Type B pancreatic cell (in vitro differentiated cells): ENCODE data around the gene VTI1B. TPM values are rescaled to one million over a fixed set of nuclear protein-coding genes. Genes with fewer than 3 reads are reported as not detected.
A peak's percentile ranks its signal among the peaks of the same experiment; 100 is the strongest.

Source experiments
- DNase-seq: peaks from one replicate; pipeline ENCODE4 v3.0.0; 2021; ENCODE audit warnings: mixed read lengths; ENCODE audit not compliant: unreplicated experiment; ENCODE audit errors: extremely low spot score
- H3K27ac Mint-ChIP-seq: 2 replicates; pipeline ENCODE4 v1.8.0; 2021; ENCODE audit warnings: mild to moderate bottlenecking, mixed read lengths
- H3K27me3 Mint-ChIP-seq: 2 replicates; pipeline ENCODE4 v1.8.0; 2021; ENCODE audit warnings: mixed read lengths
- H3K36me3 Mint-ChIP-seq: 2 replicates; pipeline ENCODE4 v1.8.0; 2021; ENCODE audit warnings: mixed read lengths
- H3K4me1 Mint-ChIP-seq: one replicate; pipeline ENCODE4 v1.8.0; 2021; ENCODE audit warnings: mixed read lengths; ENCODE audit not compliant: unreplicated experiment
- H3K4me3 Mint-ChIP-seq: 2 replicates; pipeline ENCODE4 v1.8.0; 2021; ENCODE audit warnings: mild to moderate bottlenecking, mixed read lengths
- H3K9me3 Mint-ChIP-seq: 2 replicates; pipeline ENCODE4 v1.8.0; 2021; ENCODE audit warnings: mixed read lengths
- total RNA-seq: library from RNA; stranded (reverse); gene quantifications from 2 replicates; pipeline ENCODE4 v1.2.1, GENCODE V29; 2021; ENCODE audit warnings: low replicate concordance
- TF ChIP-seq, protein P1 (sequence below): fragments of 200-600 bp; sonication (generic); conservative IDR thresholded peaks from 2 replicates; pipeline ENCODE4 v1.5.0; 2021; ENCODE audit warnings: antibody characterized with exemption, mild to moderate bottlenecking

VTI1B gene
- total RNA-seq, 1 donor from 2014 or later, result 92.0 TPM

DNA sequence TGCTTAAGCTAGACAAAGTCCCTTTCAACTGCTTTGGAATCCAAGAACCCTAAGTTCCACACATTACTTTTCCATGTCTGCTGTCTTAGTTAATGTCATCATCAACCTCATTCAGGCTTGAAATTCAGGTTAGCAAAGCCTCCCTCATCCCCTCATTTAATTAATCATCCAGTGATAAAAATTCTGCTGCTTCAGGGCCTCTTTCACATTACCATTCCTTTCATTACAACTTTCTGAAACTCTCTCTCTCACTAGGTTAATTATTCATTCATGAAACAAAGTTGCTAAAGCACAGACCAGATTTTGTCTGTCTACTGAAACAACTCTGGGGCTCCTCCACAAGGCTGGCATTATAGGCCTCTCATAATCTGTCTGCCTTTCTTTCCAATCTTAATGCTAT lies 9.4 kb upstream of the VTI1B start:
- no peak overlapping the region for H3K4me3 Mint-ChIP-seq
- H3K27ac Mint-ChIP-seq, result no peak overlapping the region
- TF ChIP-seq, protein P1, sequence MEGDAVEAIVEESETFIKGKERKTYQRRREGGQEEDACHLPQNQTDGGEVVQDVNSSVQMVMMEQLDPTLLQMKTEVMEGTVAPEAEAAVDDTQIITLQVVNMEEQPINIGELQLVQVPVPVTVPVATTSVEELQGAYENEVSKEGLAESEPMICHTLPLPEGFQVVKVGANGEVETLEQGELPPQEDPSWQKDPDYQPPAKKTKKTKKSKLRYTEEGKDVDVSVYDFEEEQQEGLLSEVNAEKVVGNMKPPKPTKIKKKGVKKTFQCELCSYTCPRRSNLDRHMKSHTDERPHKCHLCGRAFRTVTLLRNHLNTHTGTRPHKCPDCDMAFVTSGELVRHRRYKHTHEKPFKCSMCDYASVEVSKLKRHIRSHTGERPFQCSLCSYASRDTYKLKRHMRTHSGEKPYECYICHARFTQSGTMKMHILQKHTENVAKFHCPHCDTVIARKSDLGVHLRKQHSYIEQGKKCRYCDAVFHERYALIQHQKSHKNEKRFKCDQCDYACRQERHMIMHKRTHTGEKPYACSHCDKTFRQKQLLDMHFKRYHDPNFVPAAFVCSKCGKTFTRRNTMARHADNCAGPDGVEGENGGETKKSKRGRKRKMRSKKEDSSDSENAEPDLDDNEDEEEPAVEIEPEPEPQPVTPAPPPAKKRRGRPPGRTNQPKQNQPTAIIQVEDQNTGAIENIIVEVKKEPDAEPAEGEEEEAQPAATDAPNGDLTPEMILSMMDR, result no peak
- H3K27me3 Mint-ChIP-seq, result no peaks in the 10 kb centered on the region
- H3K36me3 Mint-ChIP-seq, result peaks cover 49% of the 10 kb centered on the region
- no peaks in the 10 kb centered on the region for H3K4me1 Mint-ChIP-seq
- no peak for DNase-seq
- H3K9me3 Mint-ChIP-seq, result no peaks in the 10 kb centered on the region

DNA sequence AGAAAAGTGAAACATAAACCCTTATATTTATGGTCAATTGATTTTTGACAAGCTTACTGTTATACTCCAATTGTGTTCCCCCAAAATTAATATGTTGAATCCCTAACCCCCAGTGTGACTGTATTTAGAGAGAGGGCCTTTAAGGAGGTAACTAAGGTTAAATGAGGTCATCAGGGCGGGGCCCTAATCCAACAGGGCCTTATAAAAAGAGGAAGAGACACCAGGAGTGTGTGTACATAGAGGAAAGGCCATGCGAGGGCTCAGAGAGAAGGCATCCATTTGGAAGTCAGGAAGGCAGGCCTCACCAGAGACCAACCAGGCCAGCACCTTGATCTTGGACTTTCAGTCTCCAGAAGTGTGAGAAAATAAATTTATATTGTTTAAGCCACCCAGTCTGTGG lies 6.5 kb upstream of the VTI1B start:
- Mint-ChIP-seq H3K27me3 (no peaks in the 10 kb centered on the region), H3K4me3 (no peak overlapping the region), H3K9me3 (no peaks in the 10 kb centered on the region), H3K36me3 (peaks cover 31% of the 10 kb centered on the region), H3K4me1 (no peaks in the 10 kb centered on the region), H3K27ac (no peak overlapping the region)
- TF ChIP-seq, protein P1, result no peak
- DNase-seq, result no peak

DNA sequence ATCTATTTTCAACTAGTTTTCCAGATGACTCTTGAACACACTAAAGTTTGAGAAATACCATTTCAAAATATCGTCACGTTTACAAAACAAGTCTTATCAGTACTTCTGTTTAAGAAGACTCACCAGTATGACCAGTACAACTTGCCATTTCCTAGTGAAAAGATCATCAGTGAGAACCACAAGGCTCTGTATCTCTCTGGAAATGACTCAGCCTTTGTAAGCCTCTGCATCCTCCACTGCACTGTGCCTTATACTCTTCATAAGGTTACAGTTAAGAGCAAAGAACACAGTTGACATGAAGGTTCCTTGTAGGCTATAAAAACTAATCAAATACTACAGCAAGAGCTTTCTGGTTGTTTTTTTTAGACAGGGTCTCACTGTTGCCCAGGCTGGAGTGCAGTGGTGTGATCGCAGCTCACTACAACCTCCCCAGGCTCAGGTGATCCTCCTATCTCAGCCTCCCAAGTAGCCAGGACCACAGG lies 5.7 kb upstream of the VTI1B start:
- Mint-ChIP-seq H3K9me3 (no peaks in the 10 kb centered on the region), H3K4me3 (no peak overlapping the region), H3K36me3 (peaks cover 26% of the 10 kb centered on the region), H3K27ac (no peak overlapping the region), H3K27me3 (no peaks in the 10 kb centered on the region), H3K4me1 (no peaks in the 10 kb centered on the region)
- TF ChIP-seq, protein P1, result no peak
- DNase-seq, result no peak

DNA sequence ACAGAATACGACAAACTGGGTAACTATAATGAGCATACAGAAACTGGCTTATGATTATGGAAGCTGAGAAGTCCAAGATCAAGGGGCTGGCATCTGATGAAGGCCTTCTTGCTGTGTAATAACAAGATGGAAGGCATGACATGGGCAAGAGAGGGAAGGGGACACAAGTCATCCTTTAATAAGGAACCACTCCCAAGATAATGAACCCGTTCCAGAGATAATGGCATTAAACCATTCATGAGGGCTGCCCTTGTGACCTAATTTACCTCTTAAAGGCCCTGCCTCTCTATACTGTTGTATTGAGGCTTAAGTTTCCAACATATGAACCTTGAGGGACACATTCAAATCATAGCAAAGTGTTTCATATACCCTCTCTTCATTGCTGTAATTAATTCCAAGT lies 4.6 kb upstream of the VTI1B start:
- Mint-ChIP-seq H3K27ac (no peak overlapping the region), H3K4me3 (no peak overlapping the region), H3K27me3 (no peaks in the 10 kb centered on the region), H3K9me3 (no peaks in the 10 kb centered on the region), H3K36me3 (peaks cover 19% of the 10 kb centered on the region), H3K4me1 (peaks cover under 1% of the 10 kb centered on the region)
- DNase-seq, result no peak
- TF ChIP-seq, protein P1, result no peak

DNA sequence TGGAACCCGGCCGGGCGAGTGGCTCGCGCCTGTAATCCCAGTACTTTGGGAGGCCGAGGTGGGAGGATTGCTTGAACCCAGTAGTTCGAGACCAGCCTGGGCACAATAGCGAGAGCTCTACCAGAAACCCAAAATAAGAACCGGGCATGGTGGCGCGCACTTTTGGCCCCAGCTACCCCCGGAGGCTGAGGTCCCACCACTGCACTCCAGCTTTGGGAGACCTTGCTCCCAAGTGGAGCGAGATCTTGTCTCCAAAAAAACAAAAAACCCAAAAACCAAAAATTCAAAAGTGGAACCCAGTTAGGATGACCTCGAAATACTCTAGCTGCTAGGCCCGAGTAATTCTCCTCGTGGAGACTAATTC lies 769 bp upstream of the VTI1B start:
- TF ChIP-seq, protein P1, result no peak
- peaks cover 14% of the 10 kb centered on the region for H3K4me1 Mint-ChIP-seq
- no peaks in the 10 kb centered on the region for H3K27me3 Mint-ChIP-seq
- H3K9me3 Mint-ChIP-seq, result no peaks in the 10 kb centered on the region
- H3K4me3 Mint-ChIP-seq, result peak overlapping the region; percentile 97
- H3K36me3 Mint-ChIP-seq, result no peaks in the 10 kb centered on the region
- DNase-seq, result no peak
- H3K27ac Mint-ChIP-seq, result peak overlapping the region; percentile 94

DNA sequence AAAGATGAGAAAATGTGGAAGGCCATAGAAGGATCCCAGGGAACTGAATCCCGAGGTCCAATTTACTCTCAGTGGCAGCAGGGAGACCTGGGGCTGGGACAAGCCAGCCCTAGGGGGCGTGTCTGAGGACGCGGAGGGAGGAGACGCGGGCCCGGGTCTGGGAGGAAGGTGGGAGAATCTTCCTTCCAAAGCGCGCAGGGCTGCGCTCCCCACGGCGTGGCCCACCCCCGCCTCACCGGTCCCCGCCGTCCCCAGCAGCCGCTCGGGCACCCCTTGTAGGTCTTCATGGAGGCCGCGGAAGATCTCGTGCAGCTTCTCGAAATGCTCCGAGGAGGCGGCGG lies 323 bp downstream of the VTI1B start:
- Mint-ChIP-seq H3K36me3 (no peaks in the 10 kb centered on the region), H3K27ac (peak overlapping the region; percentile 93), H3K4me1 (peaks cover 19% of the 10 kb centered on the region), H3K4me3 (peak overlapping the region; percentile 97), H3K9me3 (no peaks in the 10 kb centered on the region), H3K27me3 (no peaks in the 10 kb centered on the region)
- peak; percentile 83 for DNase-seq
- TF ChIP-seq, protein P1, result peak; percentile 44
